ENCODE results near the gene NREP.

NREP gene

DNA sequence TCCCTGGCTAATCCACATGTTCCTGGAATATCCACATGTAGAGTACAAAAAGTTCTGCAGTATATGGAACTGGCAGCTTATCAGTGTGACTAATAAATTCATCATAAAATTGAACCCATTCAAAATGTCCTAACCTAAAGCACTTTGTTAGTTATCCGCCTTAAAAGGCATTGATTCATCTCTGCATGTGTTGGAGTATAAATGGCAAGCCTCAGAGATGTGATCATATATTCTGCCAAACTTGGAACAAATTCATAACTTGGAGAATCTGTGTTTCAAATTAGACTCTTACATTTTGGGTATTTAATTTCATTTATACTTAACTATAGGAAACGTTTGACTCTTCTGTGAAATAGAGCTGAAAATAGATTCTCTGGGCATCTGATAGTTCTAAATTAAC lies 25.2 kb upstream of the NREP start:
- Histone ChIP-seq H3K4me3 (ENCODE audit: low read length in 2 of 2) (no peak overlapping the region), H3K36me3 (ENCODE audit: control insufficient read depth in 2 of 2, insufficient read depth in 2 of 2, low read length in 2 of 2) (no peaks in the 10 kb centered on the region), H3K9me3 (ENCODE audit: control insufficient read depth in 2 of 2, low read length in 2 of 2) (no peaks in the 10 kb centered on the region), H3K9ac (ENCODE audit: low read length in 2 of 2) (no peak overlapping the region), H3K4me1 (ENCODE audit: control insufficient read depth, insufficient read depth, low read length) (no peaks in the 10 kb centered on the region), H3K27me3 (ENCODE audit: control insufficient read depth in 1 of 2, insufficient read depth in 2 of 2, low read length in 2 of 2) (no peaks in the 10 kb centered on the region), H3K27ac (ENCODE audit: low read length) (no peak overlapping the region)

- Histone ChIP-seq H3K27me3 (ENCODE audit: control insufficient read depth in 1 of 2, insufficient read depth in 2 of 2, low read length in 2 of 2) (no peaks in the 10 kb centered on the region), H3K9ac (ENCODE audit: low read length in 2 of 2) (no peak overlapping the region), H3K36me3 (ENCODE audit: control insufficient read depth in 2 of 2, insufficient read depth in 2 of 2, low read length in 2 of 2) (no peaks in the 10 kb centered on the region), H3K9me3 (ENCODE audit: control insufficient read depth in 2 of 2, low read length in 2 of 2) (no peaks in the 10 kb centered on the region), H3K4me1 (ENCODE audit: control insufficient read depth, insufficient read depth, low read length) (no peaks in the 10 kb centered on the region), H3K4me3 (ENCODE audit: low read length in 2 of 2) (no peak overlapping the region), H3K27ac (ENCODE audit: low read length) (no peak overlapping the region)
Observed at GRCh38 chr5:111781200-111781599, 24.2 kb upstream of the NREP start.

- peaks cover 4% of the 10 kb centered on the region for H3K4me1 ChIP-seq (ENCODE audit: control insufficient read depth, insufficient read depth, low read length)
Observed at GRCh38 chr5:111779922-111780292, 22.9 kb upstream of the NREP start.

DNA sequence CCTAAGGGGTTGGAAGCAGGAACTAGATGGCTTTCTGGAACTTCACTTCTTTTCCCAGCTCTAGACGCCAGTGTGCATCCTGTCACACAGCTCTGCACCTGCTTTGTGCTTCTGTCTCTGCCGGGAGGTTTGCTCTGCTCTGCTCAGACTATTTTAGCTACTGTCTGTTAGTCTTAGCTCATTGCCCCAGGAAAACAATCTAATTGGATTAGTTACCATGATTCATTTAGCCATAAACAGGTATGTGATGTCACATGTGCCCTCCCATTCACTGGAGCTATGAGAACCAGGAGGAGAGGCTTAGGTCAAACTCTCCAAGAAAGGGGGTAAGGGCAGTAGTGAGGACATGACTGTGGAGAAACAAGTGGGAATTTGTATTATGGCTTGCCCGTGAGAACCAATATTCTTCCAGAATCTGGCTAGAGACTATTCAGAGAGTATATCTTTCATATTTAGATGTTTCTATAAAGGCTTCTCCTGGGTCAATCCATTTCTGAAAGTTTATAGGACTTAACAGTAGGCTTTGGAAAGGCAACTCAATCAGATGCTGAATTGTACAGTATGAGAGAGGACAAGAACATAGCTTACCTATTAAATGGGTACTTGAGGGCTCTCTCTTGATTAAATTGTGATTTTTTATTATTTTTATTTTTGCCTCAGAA lies 22.4 kb upstream of the NREP start:
- H3K9me3 ChIP-seq (ENCODE audit: control insufficient read depth in 2 of 2, low read length in 2 of 2), result no peaks in the 10 kb centered on the region
- H3K27ac ChIP-seq (ENCODE audit: low read length), result no peak overlapping the region
- no peak overlapping the region for H3K4me3 ChIP-seq (ENCODE audit: low read length in 2 of 2)
- H3K36me3 ChIP-seq (ENCODE audit: control insufficient read depth in 2 of 2, insufficient read depth in 2 of 2, low read length in 2 of 2), result no peaks in the 10 kb centered on the region
- H3K4me1 ChIP-seq (ENCODE audit: control insufficient read depth, insufficient read depth, low read length), result peaks cover 8% of the 10 kb centered on the region
- H3K27me3 ChIP-seq (ENCODE audit: control insufficient read depth in 1 of 2, insufficient read depth in 2 of 2, low read length in 2 of 2), result no peaks in the 10 kb centered on the region
- no peak overlapping the region for H3K9ac ChIP-seq (ENCODE audit: low read length in 2 of 2)

More at GRCh38 chr5:111779922-111780292, 22.9 kb upstream of the NREP start:
- Histone ChIP-seq H3K9ac (ENCODE audit: low read length in 2 of 2) (no peak overlapping the region), H3K27ac (ENCODE audit: low read length) (no peak overlapping the region), H3K36me3 (ENCODE audit: control insufficient read depth in 2 of 2, insufficient read depth in 2 of 2, low read length in 2 of 2) (no peaks in the 10 kb centered on the region), H3K9me3 (ENCODE audit: control insufficient read depth in 2 of 2, low read length in 2 of 2) (no peaks in the 10 kb centered on the region), H3K4me3 (ENCODE audit: low read length in 2 of 2) (no peak overlapping the region), H3K27me3 (ENCODE audit: control insufficient read depth in 1 of 2, insufficient read depth in 2 of 2, low read length in 2 of 2) (no peaks in the 10 kb centered on the region)

GRCh38 chr5:111776913-111777781 lies 20.2 kb upstream of the NREP start:
- no peak overlapping the region for H3K4me3 ChIP-seq (ENCODE audit: low read length in 2 of 2)
- H3K9me3 ChIP-seq (ENCODE audit: control insufficient read depth in 2 of 2, low read length in 2 of 2), result no peaks in the 10 kb centered on the region
- H3K36me3 ChIP-seq (ENCODE audit: control insufficient read depth in 2 of 2, insufficient read depth in 2 of 2, low read length in 2 of 2), result no peaks in the 10 kb centered on the region
- no peaks in the 10 kb centered on the region for H3K27me3 ChIP-seq (ENCODE audit: control insufficient read depth in 1 of 2, insufficient read depth in 2 of 2, low read length in 2 of 2)
- H3K27ac ChIP-seq (ENCODE audit: low read length), result no peak overlapping the region
- peaks cover 9% of the 10 kb centered on the region for H3K4me1 ChIP-seq (ENCODE audit: control insufficient read depth, insufficient read depth, low read length)
- no peak overlapping the region for H3K9ac ChIP-seq (ENCODE audit: low read length in 2 of 2)

DNA sequence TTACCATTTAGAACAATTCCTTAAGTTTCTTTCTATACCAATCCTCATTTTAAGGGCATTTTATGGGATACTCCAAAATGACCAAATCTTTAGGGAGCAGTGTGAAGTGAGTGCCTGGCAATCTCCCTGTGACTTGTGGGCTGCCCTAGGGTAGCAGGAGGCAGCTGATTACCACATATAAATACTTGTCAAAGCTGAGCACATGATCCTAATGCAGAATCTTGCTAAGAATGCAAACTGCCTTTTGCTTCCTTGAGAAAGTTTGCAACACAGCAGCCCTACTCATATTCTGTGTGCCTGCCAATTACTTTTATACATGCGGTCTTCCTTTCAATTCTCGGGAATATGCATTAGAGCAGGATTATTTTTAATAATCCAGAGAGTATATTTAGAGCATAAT lies 18.2 kb upstream of the NREP start:
- Histone ChIP-seq H3K4me3 (ENCODE audit: low read length in 2 of 2) (no peak overlapping the region), H3K9me3 (ENCODE audit: control insufficient read depth in 2 of 2, low read length in 2 of 2) (no peaks in the 10 kb centered on the region), H3K4me1 (ENCODE audit: control insufficient read depth, insufficient read depth, low read length) (peaks cover 9% of the 10 kb centered on the region), H3K9ac (ENCODE audit: low read length in 2 of 2) (no peak overlapping the region), H3K27ac (ENCODE audit: low read length) (no peak overlapping the region), H3K27me3 (ENCODE audit: control insufficient read depth in 1 of 2, insufficient read depth in 2 of 2, low read length in 2 of 2) (no peaks in the 10 kb centered on the region), H3K36me3 (ENCODE audit: control insufficient read depth in 2 of 2, insufficient read depth in 2 of 2, low read length in 2 of 2) (no peaks in the 10 kb centered on the region)

GRCh38 chr5:111774525-111774924 lies 17.5 kb upstream of the NREP start:
- H3K27ac ChIP-seq (ENCODE audit: low read length), result no peak overlapping the region

GRCh38 chr5:111772456-111773122 lies 15.6 kb upstream of the NREP start:
- Histone ChIP-seq H3K27ac (ENCODE audit: low read length) (no peak overlapping the region), H3K4me3 (ENCODE audit: low read length in 2 of 2) (no peak overlapping the region), H3K36me3 (ENCODE audit: control insufficient read depth in 2 of 2, insufficient read depth in 2 of 2, low read length in 2 of 2) (no peaks in the 10 kb centered on the region), H3K9ac (ENCODE audit: low read length in 2 of 2) (no peak overlapping the region), H3K9me3 (ENCODE audit: control insufficient read depth in 2 of 2, low read length in 2 of 2) (no peaks in the 10 kb centered on the region), H3K4me1 (ENCODE audit: control insufficient read depth, insufficient read depth, low read length) (peaks cover 9% of the 10 kb centered on the region), H3K27me3 (ENCODE audit: control insufficient read depth in 1 of 2, insufficient read depth in 2 of 2, low read length in 2 of 2) (no peaks in the 10 kb centered on the region)

More at GRCh38 chr5:111774525-111774924, 17.5 kb upstream of the NREP start:
- Histone ChIP-seq H3K36me3 (ENCODE audit: control insufficient read depth in 2 of 2, insufficient read depth in 2 of 2, low read length in 2 of 2) (no peaks in the 10 kb centered on the region), H3K9me3 (ENCODE audit: control insufficient read depth in 2 of 2, low read length in 2 of 2) (no peaks in the 10 kb centered on the region), H3K4me3 (ENCODE audit: low read length in 2 of 2) (no peak overlapping the region), H3K27me3 (ENCODE audit: control insufficient read depth in 1 of 2, insufficient read depth in 2 of 2, low read length in 2 of 2) (no peaks in the 10 kb centered on the region), H3K4me1 (ENCODE audit: control insufficient read depth, insufficient read depth, low read length) (peaks cover 9% of the 10 kb centered on the region), H3K9ac (ENCODE audit: low read length in 2 of 2) (no peak overlapping the region)

DNA sequence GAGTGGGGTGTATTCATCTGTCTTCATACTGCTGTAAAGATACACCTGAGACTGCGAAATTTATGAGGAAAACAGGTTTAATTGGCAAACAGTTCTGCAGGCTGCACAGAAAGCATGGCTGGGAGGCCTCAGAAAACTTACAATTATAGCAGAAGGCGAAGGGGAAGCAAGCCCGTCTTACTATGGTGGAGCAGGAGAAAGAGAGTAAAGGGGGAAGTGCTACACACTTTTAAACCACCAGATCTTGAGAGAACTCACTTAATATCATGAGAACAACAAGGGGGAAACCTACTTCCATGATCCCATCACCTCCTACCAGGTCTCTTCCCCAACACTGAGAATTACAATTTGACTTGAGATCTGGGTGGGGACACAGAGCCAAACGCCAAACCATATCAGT lies 12.5 kb upstream of the NREP start:
- Histone ChIP-seq H3K9ac (ENCODE audit: low read length in 2 of 2) (no peak overlapping the region), H3K4me1 (ENCODE audit: control insufficient read depth, insufficient read depth, low read length) (peaks cover 2% of the 10 kb centered on the region), H3K27me3 (ENCODE audit: control insufficient read depth in 1 of 2, insufficient read depth in 2 of 2, low read length in 2 of 2) (no peaks in the 10 kb centered on the region), H3K27ac (ENCODE audit: low read length) (no peak overlapping the region), H3K9me3 (ENCODE audit: control insufficient read depth in 2 of 2, low read length in 2 of 2) (no peaks in the 10 kb centered on the region), H3K36me3 (ENCODE audit: control insufficient read depth in 2 of 2, insufficient read depth in 2 of 2, low read length in 2 of 2) (no peaks in the 10 kb centered on the region), H3K4me3 (ENCODE audit: low read length in 2 of 2) (no peak overlapping the region)

GRCh38 chr5:111765613-111766571 lies 8.9 kb upstream of the NREP start:
- H3K36me3 ChIP-seq (ENCODE audit: control insufficient read depth in 2 of 2, insufficient read depth in 2 of 2, low read length in 2 of 2), result no peaks in the 10 kb centered on the region
- no peak overlapping the region for H3K9ac ChIP-seq (ENCODE audit: low read length in 2 of 2)
- no peaks in the 10 kb centered on the region for H3K9me3 ChIP-seq (ENCODE audit: control insufficient read depth in 2 of 2, low read length in 2 of 2)
- H3K4me1 ChIP-seq (ENCODE audit: control insufficient read depth, insufficient read depth, low read length), result no peaks in the 10 kb centered on the region
- no peak overlapping the region for H3K4me3 ChIP-seq (ENCODE audit: low read length in 2 of 2)
- H3K27ac ChIP-seq (ENCODE audit: low read length), result no peak overlapping the region
- no peaks in the 10 kb centered on the region for H3K27me3 ChIP-seq (ENCODE audit: control insufficient read depth in 1 of 2, insufficient read depth in 2 of 2, low read length in 2 of 2)

Data from stomach smooth muscle (tissue), 2 donors.